H1 (cell line): ENCODE results near the gene UGT1A3. TPM values are rescaled to one million over a fixed set of nuclear protein-coding genes. Genes with fewer than 3 reads are reported as not detected.

Experiments used
- CHD1 ChIP-seq: IDR thresholded peaks from 2 replicates; pipeline ENCODE4 v1.6.1; 2012; ENCODE audit warnings: low read depth, low read length, improper control_type of control experiment
- KDM4A ChIP-seq: IDR thresholded peaks from one replicate; pipeline ENCODE4 v1.7.1; 2012; ENCODE audit warnings: low read depth, mild to moderate bottlenecking, moderate library complexity, low read length, inconsistent platforms; ENCODE audit not compliant: severe bottlenecking
- TEAD4 ChIP-seq: IDR thresholded peaks from 2 replicates; pipeline ENCODE4 v1.6.1; 2012; ENCODE audit warnings: low read depth, low read length, inconsistent platforms, mixed read lengths
- YY1 ChIP-seq: IDR thresholded peaks from 2 replicates; pipeline ENCODE4 v1.6.1; 2011; ENCODE audit warnings: low read depth, mild to moderate bottlenecking, low read length
- polyA plus RNA-seq, 7 experiments: library from polyadenylated mRNA; depleted of rRNA in 3 of 7; stranded (reverse) in 5 of 7; unstranded in 2 of 7; fragments of >200 nt in 5 of 7; fragments of 200-250 nt in 2 of 7; gene quantifications; 1 replicate in 5 of 7; 2 replicates in 1 of 7; 4 replicates in 1 of 7; pipeline versions ENCODE4 v1.2.1 to v1.2.3, GENCODE V29; 2011 to 2013; ENCODE audit warnings: missing spikeins in 2 of 7, mixed read lengths in 2 of 7
- total RNA-seq: library from RNA; stranded (reverse); fragmentation: NEBNext Ultra II Directional; extraction: Animal tissue kit (Norgen Biotek cat#: 25700); gene quantifications from 2 replicates; pipeline ENCODE4 v1.2.1, GENCODE V29; 2021
- TF ChIP-seq, protein P1 (sequence below): IDR thresholded peaks from 2 replicates; pipeline ENCODE4 v1.6.1; 2012; ENCODE audit warnings: low read length, inconsistent platforms

The UGT1A3 gene
- total and polyA plus RNA-seq, 2 of the 8 experiments (the other 6 are each of a cell fraction or from before 2014, with no cell fraction given): not detected

DNA sequence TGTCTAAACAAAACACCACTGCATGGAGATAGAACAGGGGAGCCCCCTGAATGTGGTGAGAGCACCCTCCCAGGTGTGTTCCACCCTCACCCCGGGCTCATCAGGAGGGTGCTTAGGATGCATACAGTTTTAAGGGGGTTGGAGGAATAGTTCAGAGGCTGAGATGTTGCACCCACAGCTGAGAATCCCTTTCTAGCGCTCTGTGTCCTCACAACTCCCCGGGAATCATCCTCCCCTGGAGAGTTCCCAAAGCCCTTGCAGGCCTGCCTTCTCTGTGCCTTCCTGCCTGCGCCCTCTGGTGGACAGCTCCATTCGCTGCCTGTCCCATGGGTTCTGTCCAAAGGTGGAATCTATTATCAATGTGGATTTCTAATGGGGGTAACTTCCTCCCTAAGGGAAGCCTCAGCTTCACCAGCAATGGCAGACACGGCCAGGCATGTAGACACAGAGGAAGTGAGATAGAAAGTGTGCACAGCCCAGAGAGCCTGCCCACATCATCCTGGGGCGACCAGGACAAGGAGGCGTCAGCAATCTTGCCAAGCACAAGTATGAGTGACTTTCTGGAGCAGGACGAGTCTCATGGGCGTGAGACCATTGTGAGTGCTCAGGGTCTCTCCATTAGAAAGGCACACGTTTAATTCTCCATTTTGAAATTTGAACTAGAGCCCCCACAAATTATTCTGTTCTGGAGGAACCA is 17.4 kb upstream of the UGT1A3 start (continued):
- TF ChIP-seq, protein P1, sequence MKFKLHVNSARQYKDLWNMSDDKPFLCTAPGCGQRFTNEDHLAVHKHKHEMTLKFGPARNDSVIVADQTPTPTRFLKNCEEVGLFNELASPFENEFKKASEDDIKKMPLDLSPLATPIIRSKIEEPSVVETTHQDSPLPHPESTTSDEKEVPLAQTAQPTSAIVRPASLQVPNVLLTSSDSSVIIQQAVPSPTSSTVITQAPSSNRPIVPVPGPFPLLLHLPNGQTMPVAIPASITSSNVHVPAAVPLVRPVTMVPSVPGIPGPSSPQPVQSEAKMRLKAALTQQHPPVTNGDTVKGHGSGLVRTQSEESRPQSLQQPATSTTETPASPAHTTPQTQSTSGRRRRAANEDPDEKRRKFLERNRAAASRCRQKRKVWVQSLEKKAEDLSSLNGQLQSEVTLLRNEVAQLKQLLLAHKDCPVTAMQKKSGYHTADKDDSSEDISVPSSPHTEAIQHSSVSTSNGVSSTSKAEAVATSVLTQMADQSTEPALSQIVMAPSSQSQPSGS: no peak
- TF ChIP-seq KDM4A (no peak), TEAD4 (peak; percentile 12; the same call in 1 of the 2 replicates), CHD1 (no peak), YY1 (peak; percentile 39; the same call in 1 of the 2 replicates)
- TF ChIP-seq, all 59 proteins: peak for 5
